HG02852 (cell line): ENCODE measurements around the gene MYLK.
"Not testable (repeated sequence)": the region's sequence is repeated elsewhere in the genome, so short reads cannot be mapped to it uniquely, and the experiment has no call there.

Experiments used
- ATAC-seq: cut with Tn5 transposase; IDR thresholded peaks from one replicate; pipeline ENCODE4 v1.9.1; 2021; ENCODE audit warnings: mild to moderate bottlenecking, moderate library complexity; ENCODE audit not compliant: unreplicated experiment

MYLK gene

GRCh38 chr3:123755501-123755900, 128.6 kb downstream of the MYLK start:
- no peak for ATAC-seq

GRCh38 chr3:123755085-123755484, 129.0 kb downstream of the MYLK start:
- no peak for ATAC-seq

- no peak for ATAC-seq
These were observed 130.8 kb downstream of the MYLK start for GRCh38 chr3:123753286-123753685.

GRCh38 chr3:123752228-123752627, 131.9 kb downstream of the MYLK start:
- no peak for ATAC-seq

GRCh38 chr3:123751433-123751832, 132.7 kb downstream of the MYLK start:
- ATAC-seq, result no peak

GRCh38 chr3:123750659-123751420, 133.3 kb downstream of the MYLK start:
- no peak for ATAC-seq

- ATAC-seq, result no peak
These were observed 133.9 kb downstream of the MYLK start for GRCh38 chr3:123750209-123750608.

GRCh38 chr3:123749711-123750110, 134.4 kb downstream of the MYLK start:
- ATAC-seq, result no peak

GRCh38 chr3:123745184-123745855, 138.8 kb downstream of the MYLK start:
- ATAC-seq, result no peak

- no peak for ATAC-seq
These were observed 140.1 kb downstream of the MYLK start for GRCh38 chr3:123744064-123744463.

GRCh38 chr3:123743121-123743520, 141.0 kb downstream of the MYLK start:
- ATAC-seq, result no peak

GRCh38 chr3:123741041-123741511, 143.1 kb downstream of the MYLK start:
- no peak for ATAC-seq

- no peak for ATAC-seq
These were observed 143.7 kb downstream of the MYLK start for GRCh38 chr3:123740391-123740822.

- no peak for ATAC-seq
These were observed 144.4 kb downstream of the MYLK start for GRCh38 chr3:123739754-123740153.

- ATAC-seq, result no peak
These were observed 145.0 kb downstream of the MYLK start for GRCh38 chr3:123739106-123739505.

- ATAC-seq, result not testable (repeated sequence)
These were observed 145.6 kb downstream of the MYLK start for GRCh38 chr3:123738522-123738921.

- no peak for ATAC-seq
These were observed 147.0 kb downstream of the MYLK start for GRCh38 chr3:123737168-123737567.

GRCh38 chr3:123735456-123735855, 148.7 kb downstream of the MYLK start:
- no peak for ATAC-seq

GRCh38 chr3:123734527-123734902, 149.6 kb downstream of the MYLK start:
- ATAC-seq, result no peak

GRCh38 chr3:123733805-123734526, 150.2 kb downstream of the MYLK start:
- ATAC-seq, result no peak

- no peak for ATAC-seq
These were observed 150.8 kb downstream of the MYLK start for GRCh38 chr3:123733341-123733740.

GRCh38 chr3:123732447-123732846, 151.7 kb downstream of the MYLK start:
- no peak for ATAC-seq
